ENCODE measurements around the gene ETV4. TPM values are rescaled to one million over a fixed set of nuclear protein-coding genes. Genes with fewer than 3 reads are reported as not detected.

The ETV4 gene
- total and polyA plus RNA-seq, 2 of the 13 experiments (the other 11 are each of a cell fraction or from before 2014, with no cell fraction given), result 128 to 330 TPM

DNA sequence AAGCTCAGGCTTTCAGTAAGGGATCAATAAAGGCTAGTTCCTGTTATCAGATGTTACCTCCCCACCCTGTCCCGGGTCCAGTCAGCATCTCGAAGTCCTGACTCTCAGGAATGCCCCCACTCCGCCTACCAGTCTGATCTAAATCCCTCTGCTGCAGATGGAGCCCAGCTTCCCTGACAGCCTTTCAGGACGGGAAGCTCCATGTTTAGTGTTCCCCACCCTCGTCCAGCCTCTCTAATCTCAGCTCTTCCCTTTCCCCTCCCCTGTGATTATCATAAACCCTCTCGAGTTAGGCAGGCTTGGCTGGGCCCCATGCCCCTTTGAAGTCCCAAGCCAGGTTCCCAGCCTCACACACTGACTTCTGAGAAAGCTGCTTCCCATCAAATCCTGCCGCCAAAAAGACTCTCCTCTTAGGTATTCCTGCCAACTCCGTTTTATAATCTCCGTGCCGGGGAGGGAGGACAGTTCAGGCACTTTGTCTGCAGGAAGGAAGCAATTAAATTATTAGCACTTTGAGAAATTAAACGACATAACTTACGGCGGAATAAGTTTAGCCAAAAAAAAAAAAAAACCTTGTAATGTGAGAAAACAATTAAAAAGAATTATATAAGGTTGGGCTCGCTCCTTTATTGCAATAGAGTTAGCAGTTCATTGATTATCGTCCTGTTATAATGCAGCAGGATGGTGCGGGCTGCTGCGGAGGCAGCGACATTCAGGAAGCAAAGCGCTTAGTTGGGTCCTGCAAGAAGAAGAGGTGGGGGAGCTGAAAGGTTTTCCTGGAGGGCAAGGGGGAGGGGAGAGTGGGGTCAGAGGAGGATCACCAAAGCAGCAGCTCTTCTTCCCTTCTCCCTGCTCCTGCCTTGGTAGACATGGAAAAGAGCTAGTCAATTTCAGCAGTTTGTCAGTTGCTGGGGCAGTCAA is 16.8 kb upstream of the ETV4 start (continued):
- peak; percentile 37; the same call in 1 of the 2 replicates for TF ChIP-seq PATZ1 (CRISPR knock-in tag; IDR thresholded peaks at IDR 0.05)
- TF ChIP-seq MLX (CRISPR knock-in tag; IDR thresholded peaks at IDR 0.05), result no peak
- no peak for TF ChIP-seq ZNF335 (CRISPR knock-in tag; IDR thresholded peaks at IDR 0.05)
- no peak for TF ChIP-seq NPAS2 (CRISPR knock-in tag; IDR thresholded peaks at IDR 0.05; ENCODE audit: borderline replicate concordance)
- TF ChIP-seq ARNT2 (CRISPR knock-in tag; IDR thresholded peaks at IDR 0.05; ENCODE audit: low read depth), result no peak
- no peak for TF ChIP-seq SMC3 (IDR thresholded peaks at IDR 0.05; ENCODE audit: low read length)
- no peak for TF ChIP-seq ZNF841 (CRISPR knock-in tag; IDR thresholded peaks at IDR 0.05; ENCODE audit: borderline replicate concordance)
- TF ChIP-seq FUBP1 (CRISPR knock-in tag; IDR thresholded peaks at IDR 0.05; ENCODE audit: borderline replicate concordance), result no peak
- no peak for TF ChIP-seq ZBTB37 (CRISPR knock-in tag; IDR thresholded peaks at IDR 0.05)
- TF ChIP-seq ZHX1 (CRISPR knock-in tag; IDR thresholded peaks at IDR 0.05; ENCODE audit: low read depth), result no peak
- peak; percentile 20; the same call in 1 of the 2 replicates for TF ChIP-seq KLF11 (CRISPR knock-in tag; IDR thresholded peaks at IDR 0.05)
- TF ChIP-seq, protein P1, sequence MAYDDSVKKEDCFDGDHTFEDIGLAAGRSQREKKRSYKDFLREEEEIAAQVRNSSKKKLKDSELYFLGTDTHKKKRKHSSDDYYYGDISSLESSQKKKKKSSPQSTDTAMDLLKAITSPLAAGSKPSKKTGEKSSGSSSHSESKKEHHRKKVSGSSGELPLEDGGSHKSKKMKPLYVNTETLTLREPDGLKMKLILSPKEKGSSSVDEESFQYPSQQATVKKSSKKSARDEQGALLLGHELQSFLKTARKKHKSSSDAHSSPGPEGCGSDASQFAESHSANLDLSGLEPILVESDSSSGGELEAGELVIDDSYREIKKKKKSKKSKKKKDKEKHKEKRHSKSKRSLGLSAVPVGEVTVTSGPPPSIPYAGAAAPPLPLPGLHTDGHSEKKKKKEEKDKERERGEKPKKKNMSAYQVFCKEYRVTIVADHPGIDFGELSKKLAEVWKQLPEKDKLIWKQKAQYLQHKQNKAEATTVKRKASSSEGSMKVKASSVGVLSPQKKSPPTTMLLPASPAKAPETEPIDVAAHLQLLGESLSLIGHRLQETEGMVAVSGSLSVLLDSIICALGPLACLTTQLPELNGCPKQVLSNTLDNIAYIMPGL (CRISPR knock-in tag; IDR thresholded peaks at IDR 0.05; ENCODE audit: borderline replicate concordance in 1 of 2, low read depth in 1 of 2), result no peak
- no peak for TF ChIP-seq PHB2 (IDR thresholded peaks at IDR 0.05; ENCODE audit: partially characterized antibody)
- no peak for TF ChIP-seq ZFP36L1 (CRISPR knock-in tag; IDR thresholded peaks at IDR 0.05)
- TF ChIP-seq HNRNPH1 (optimal IDR thresholded peaks at IDR 0.05; ENCODE audit: low read depth, low read length), result no peak
- TF ChIP-seq TEAD2 (CRISPR knock-in tag; IDR thresholded peaks at IDR 0.05), result no peak
- TF ChIP-seq ZNF644 (CRISPR knock-in tag; IDR thresholded peaks at IDR 0.05; ENCODE audit: low read depth), result no peak
